VCaP (cell line): ENCODE data around the gene ATP4B.

Experiments
- H3K27ac ChIP-seq: fragments of 450-650 bp; 2 replicates; pipeline ENCODE4 v1.5.1; 2017
- CTCF ChIP-seq: fragments of 450-650 bp; conservative IDR thresholded peaks from 2 replicates; pipeline ENCODE4 v1.5.1; 2017; ENCODE audit warnings: mild to moderate bottlenecking, moderate library complexity

ATP4B gene

GRCh38 chr13:113638173-113638746 is 19.7 kb downstream of the ATP4B start:
- peak overlapping the region; percentile 64; the same call in 1 of the 2 replicates for H3K27ac ChIP-seq
- no peak for TF ChIP-seq CTCF

GRCh38 chr13:113637262-113638160 is 20.5 kb downstream of the ATP4B start:
- TF ChIP-seq CTCF: no peak
- H3K27ac ChIP-seq: no peak overlapping the region

- H3K27ac ChIP-seq: no peak overlapping the region
- no peak for TF ChIP-seq CTCF
Measured at GRCh38 chr13:113636266-113636963, 21.6 kb downstream of the ATP4B start.

- no peak overlapping the region for H3K27ac ChIP-seq
- no peak for TF ChIP-seq CTCF
Measured at GRCh38 chr13:113635709-113636108, 22.3 kb downstream of the ATP4B start.

- H3K27ac ChIP-seq: no peak overlapping the region
- no peak for TF ChIP-seq CTCF
Measured at GRCh38 chr13:113635048-113635420, 23.0 kb downstream of the ATP4B start.

- TF ChIP-seq CTCF: no peak
- H3K27ac ChIP-seq: no peak overlapping the region
Measured at GRCh38 chr13:113634279-113635047, 23.5 kb downstream of the ATP4B start.
